ENCODE measurements around the gene BRPF1. TPM values are rescaled to one million over a fixed set of nuclear protein-coding genes. Genes with fewer than 3 reads are reported as not detected.

Gene BRPF1
- total RNA-seq, 1 donor from 2014 or later: 23.0 TPM

DNA sequence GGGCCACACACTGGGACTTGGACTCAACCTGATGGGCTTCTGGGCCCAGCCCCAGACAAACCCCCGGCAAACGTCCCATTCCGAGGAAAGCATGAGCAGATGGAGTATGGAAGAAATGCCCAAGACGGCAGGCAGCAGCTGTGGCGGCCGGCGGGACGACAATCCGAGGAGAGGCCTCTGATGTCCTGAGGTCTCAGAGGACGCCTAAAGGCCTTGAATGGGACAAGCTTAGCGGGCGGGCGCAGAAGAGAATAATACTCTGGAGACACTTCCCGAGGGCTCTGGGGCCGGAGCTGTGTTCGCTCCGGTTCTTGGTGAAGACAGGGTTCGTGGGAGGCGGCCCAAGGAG, 17.7 kb downstream of the BRPF1 start:
- Mint-ChIP-seq H3K4me3 (ENCODE audit: unreplicated experiment) (peak overlapping the region; percentile 95), H3K9me3 (ENCODE audit: unreplicated experiment) (no peaks in the 10 kb centered on the region)
- DNase-seq (ENCODE audit: extremely low spot score, unreplicated experiment): no peak

DNA sequence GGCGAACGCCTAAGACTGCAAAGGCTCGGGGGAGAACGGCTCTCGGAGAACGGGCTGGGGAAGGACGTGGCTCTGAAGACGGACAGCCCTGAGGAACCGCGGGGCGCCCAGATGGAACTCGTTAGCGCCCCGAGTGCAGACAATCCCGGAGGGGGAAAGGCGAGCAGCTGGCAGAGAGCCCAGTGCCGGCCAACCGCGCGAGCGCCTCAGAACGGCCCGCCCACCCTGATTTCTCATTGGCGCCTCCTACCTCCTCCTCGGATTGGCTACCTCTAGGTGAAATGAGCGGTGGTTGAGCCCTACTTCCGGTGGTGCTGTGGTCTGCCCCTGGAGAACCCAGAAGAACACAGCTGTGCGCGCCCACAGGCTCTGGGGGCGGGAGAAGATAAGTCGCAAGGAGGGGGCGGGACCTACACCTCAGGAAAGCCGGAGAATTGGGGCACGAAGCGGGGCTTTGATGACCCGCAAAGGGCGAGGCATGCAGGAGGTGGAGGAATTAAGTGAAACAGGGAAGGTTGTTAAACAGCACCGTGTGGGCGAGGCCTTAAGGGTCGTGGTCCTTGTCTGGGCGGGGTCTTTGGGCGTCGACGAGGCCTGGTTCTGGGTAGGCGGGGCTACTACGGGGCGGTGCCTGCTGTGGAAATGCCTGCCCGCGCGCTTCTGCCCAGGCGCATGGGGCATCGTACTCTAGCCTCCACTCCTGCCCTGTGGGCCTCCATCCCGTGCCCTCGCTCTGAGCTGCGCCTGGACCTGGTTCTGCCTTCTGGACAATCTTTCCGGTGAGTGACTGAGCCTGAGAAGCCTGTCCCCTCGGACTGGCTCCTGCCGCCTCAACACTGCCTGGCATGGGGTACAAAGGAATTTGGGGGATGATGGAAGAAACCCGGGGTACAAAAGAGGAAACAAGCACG, 18.4 kb downstream of the BRPF1 start, which contains the start of gene OGG1:
TSS of gene OGG1 (plus strand) at position 308 of the 911 bp plus-strand sequence. CDS start at position 643, 335 bp downstream.
- TF ChIP-seq, protein P1, sequence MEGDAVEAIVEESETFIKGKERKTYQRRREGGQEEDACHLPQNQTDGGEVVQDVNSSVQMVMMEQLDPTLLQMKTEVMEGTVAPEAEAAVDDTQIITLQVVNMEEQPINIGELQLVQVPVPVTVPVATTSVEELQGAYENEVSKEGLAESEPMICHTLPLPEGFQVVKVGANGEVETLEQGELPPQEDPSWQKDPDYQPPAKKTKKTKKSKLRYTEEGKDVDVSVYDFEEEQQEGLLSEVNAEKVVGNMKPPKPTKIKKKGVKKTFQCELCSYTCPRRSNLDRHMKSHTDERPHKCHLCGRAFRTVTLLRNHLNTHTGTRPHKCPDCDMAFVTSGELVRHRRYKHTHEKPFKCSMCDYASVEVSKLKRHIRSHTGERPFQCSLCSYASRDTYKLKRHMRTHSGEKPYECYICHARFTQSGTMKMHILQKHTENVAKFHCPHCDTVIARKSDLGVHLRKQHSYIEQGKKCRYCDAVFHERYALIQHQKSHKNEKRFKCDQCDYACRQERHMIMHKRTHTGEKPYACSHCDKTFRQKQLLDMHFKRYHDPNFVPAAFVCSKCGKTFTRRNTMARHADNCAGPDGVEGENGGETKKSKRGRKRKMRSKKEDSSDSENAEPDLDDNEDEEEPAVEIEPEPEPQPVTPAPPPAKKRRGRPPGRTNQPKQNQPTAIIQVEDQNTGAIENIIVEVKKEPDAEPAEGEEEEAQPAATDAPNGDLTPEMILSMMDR (IDR thresholded peaks at IDR 0.05): no peak

More for the DNA sequence above, 17.7 kb downstream of the BRPF1 start:
- peak overlapping the region; percentile 97 for H3K27ac Mint-ChIP-seq (ENCODE audit: unreplicated experiment)
- TF ChIP-seq, protein P1 (IDR thresholded peaks at IDR 0.05): no peak
- no peaks in the 10 kb centered on the region for H3K27me3 Mint-ChIP-seq (ENCODE audit: unreplicated experiment)
- peaks cover 36% of the 10 kb centered on the region for H3K36me3 Mint-ChIP-seq (ENCODE audit: unreplicated experiment)
- peaks cover 34% of the 10 kb centered on the region for H3K4me1 Mint-ChIP-seq (ENCODE audit: unreplicated experiment)

DNA sequence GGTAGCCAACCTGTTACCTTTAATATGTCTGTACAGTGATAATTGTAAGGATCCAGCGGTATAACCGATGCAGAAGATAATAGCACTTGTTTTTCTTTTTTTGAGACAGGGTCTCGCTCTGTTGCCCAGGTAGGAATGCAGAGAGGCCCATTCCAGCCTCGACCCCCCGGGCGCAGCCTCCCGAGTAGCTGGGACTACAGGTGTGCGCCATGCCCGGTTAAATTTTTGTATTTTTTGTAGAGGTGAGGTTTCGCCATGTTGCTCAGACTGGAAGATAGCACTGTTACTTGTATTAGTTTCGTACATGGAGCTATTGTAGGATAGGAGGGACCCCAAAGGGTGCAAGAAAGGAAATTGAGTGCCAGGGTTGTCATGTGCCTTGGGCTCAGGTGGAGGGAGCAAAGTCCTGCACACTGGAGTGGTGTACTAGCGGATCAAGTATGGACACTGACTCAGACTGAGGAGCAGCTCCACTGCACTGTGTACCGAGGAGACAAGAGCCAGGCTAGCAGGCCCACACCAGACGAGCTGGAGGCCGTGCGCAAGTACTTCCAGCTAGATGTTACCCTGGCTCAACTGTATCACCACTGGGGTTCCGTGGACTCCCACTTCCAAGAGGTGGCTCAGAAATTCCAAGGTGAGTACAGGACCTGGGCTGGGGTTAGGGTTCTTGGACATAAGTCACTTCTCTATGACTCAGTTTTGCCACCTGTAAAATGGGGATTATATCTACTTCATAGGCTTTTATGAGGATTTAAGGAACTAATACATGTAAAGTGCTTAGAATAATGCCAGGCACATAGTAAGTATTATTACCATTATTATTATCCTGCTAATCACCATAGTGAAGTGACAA, 19.2 kb downstream of the BRPF1 start:
- no peak for DNase-seq (ENCODE audit: extremely low spot score, unreplicated experiment)
- peaks cover 41% of the 10 kb centered on the region for H3K4me1 Mint-ChIP-seq (ENCODE audit: unreplicated experiment)
- TF ChIP-seq, protein P1 (IDR thresholded peaks at IDR 0.05): no peak
- H3K27ac Mint-ChIP-seq (ENCODE audit: unreplicated experiment): peak overlapping the region; percentile 97
- H3K4me3 Mint-ChIP-seq (ENCODE audit: unreplicated experiment): peak overlapping the region; percentile 95
- H3K27me3 Mint-ChIP-seq (ENCODE audit: unreplicated experiment): no peaks in the 10 kb centered on the region
- no peaks in the 10 kb centered on the region for H3K9me3 Mint-ChIP-seq (ENCODE audit: unreplicated experiment)
- H3K36me3 Mint-ChIP-seq (ENCODE audit: unreplicated experiment): peaks cover 29% of the 10 kb centered on the region

More for the DNA sequence above, 18.4 kb downstream of the BRPF1 start, which contains the start of gene OGG1:
- H3K27me3 Mint-ChIP-seq (ENCODE audit: unreplicated experiment): no peaks in the 10 kb centered on the region
- peak within 1 kb of the TSS; percentile 97 for H3K27ac Mint-ChIP-seq (ENCODE audit: unreplicated experiment)
- peaks cover 39% of the 10 kb centered on the region for H3K4me1 Mint-ChIP-seq (ENCODE audit: unreplicated experiment)
- peak within 1 kb of the TSS; percentile 95 for H3K4me3 Mint-ChIP-seq (ENCODE audit: unreplicated experiment)
- peak; percentile 99 for DNase-seq (ENCODE audit: extremely low spot score, unreplicated experiment)
- H3K9me3 Mint-ChIP-seq (ENCODE audit: unreplicated experiment): no peaks in the 10 kb centered on the region
- peaks cover 32% of the 10 kb centered on the region for H3K36me3 Mint-ChIP-seq (ENCODE audit: unreplicated experiment)

DNA sequence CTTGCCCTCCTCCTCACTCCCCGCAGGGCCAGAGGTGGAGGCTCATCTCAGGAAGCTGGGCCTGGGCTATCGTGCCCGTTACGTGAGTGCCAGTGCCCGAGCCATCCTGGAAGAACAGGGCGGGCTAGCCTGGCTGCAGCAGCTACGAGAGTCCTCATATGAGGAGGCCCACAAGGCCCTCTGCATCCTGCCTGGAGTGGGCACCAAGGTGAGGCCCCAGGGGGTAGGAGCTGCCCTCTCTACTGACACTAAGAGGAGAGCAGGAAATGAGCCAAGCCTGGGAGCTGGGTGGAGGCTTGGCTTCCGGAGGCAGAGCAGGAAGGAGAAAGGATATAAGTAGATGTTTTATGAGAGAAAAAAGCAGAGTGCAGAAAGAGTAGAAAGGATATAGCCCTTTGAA, 23.1 kb downstream of the BRPF1 start:
- no peak for DNase-seq (ENCODE audit: extremely low spot score, unreplicated experiment)
- Mint-ChIP-seq H3K4me1 (ENCODE audit: unreplicated experiment) (peaks cover 28% of the 10 kb centered on the region), H3K27me3 (ENCODE audit: unreplicated experiment) (no peaks in the 10 kb centered on the region), H3K27ac (ENCODE audit: unreplicated experiment) (peak overlapping the region; percentile 61), H3K4me3 (ENCODE audit: unreplicated experiment) (no peak overlapping the region), H3K36me3 (ENCODE audit: unreplicated experiment) (peaks cover 20% of the 10 kb centered on the region), H3K9me3 (ENCODE audit: unreplicated experiment) (no peaks in the 10 kb centered on the region)
- TF ChIP-seq, protein P1 (IDR thresholded peaks at IDR 0.05): no peak
